H7 (cell line): ENCODE results near the gene ZBED4. TPM values are rescaled to one million over a fixed set of nuclear protein-coding genes. Genes with fewer than 3 reads are reported as not detected.
"Not testable (repeated sequence)": the region's sequence is repeated elsewhere in the genome, so short reads cannot be mapped to it uniquely, and the experiment has no call there.

Source experiments
- DNase-seq: peaks from one replicate; pipeline ENCODE4 v3.0.0; 2012
- H3K27me3 ChIP-seq: 2 replicates; pipeline ENCODE4 v1.6.0; 2011; ENCODE audit warnings: mild to moderate bottlenecking, low read length; ENCODE audit not compliant: control insufficient read depth, insufficient read depth
- H3K36me3 ChIP-seq: replicated peaks from 2 replicates; pipeline ENCODE4 v1.5.1; 2011; ENCODE audit warnings: low read length; ENCODE audit not compliant: control insufficient read depth, insufficient read depth
- H3K4me3 ChIP-seq: 2 replicates; pipeline ENCODE4 v1.5.1; 2011; ENCODE audit warnings: low read depth, mild to moderate bottlenecking, control low read depth, low read length, moderate library complexity; ENCODE audit not compliant: insufficient read depth
- total RNA-seq: library from RNA; depleted of rRNA; stranded (reverse); fragments of >200 nt; shearing (Covaris generic); gene quantifications from 2 replicates; pipeline ENCODE4 v1.2.3, GENCODE V29; 2014

Gene ZBED4
- total RNA-seq, 1 experiment from 2014 or later = 23.1 TPM

DNA sequence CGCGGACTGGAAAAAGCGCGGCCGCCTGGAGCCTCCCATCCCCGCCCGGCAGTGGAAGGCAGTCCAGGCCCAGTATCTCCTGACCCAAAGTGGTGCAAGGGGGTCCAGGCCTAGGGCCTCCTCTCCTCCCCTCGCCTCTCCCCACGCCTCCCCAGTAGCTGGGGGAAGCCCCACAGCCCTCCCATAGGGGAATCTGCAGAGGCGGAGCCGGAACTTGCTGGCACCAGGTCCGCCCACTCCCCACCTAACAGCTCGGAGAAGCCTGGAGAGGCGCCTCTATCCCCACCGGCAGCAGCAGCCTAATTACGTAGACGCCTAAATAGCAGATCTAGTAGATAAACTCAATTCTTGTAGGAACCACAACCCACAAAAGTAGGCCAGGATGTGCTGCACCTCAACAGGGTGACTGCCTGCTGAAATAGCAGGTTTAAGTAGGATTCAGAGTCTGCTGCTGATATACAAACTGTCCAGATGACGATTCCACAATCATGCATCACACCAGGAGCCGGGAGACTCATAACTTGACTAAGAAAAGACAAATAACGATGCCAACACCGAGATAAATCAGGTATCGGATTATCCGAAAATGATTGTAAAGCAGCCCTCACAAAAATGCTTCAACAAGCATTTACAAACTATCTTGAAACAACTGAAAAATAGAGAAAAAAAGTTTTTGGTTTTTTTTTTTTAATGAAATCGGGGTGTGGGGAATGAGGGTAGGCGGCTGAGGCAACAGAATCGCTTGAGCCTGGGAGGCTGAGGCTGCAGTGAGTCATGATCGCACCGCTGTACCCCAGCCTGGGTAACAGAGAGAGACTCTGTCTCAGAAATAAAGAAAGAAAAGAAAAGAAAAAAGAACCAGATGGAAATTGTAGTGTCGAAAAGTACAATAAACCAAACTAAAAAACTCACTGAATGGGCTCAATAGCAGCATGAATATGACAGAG is 14.6 kb upstream of the ZBED4 start:
- DNase-seq = peak; percentile 86
- H3K4me3 ChIP-seq = peak overlapping the region; percentile 32
- no peaks in the 10 kb centered on the region; the same call in 1 of the 2 replicates for H3K27me3 ChIP-seq
- no peaks in the 10 kb centered on the region for H3K36me3 ChIP-seq

DNA sequence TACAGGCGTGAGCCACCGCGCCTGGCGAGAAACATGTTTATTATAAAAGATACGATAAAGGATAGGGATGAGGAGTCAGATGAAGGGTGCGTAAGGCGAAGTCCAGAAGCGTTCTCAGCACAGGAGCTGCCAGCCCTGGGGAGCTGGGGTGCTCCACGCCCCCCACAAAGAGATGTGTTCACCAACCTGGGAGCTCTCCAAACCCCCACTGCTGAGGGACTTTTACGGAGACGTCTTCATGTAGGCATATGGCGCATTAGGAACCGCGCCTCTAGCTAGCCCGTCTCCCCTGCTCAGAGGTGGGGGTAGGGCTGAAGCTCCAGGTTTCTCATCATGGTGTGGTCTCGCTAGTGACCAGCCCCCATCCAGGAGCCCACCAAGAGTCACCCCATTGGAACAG is 8.4 kb upstream of the ZBED4 start:
- no peak for DNase-seq
- no peak overlapping the region for H3K4me3 ChIP-seq
- H3K27me3 ChIP-seq = peaks cover 48% of the 10 kb centered on the region
- H3K36me3 ChIP-seq = no peaks in the 10 kb centered on the region

GRCh38 chr22:49845666-49846459 is 7.8 kb upstream of the ZBED4 start:
- Histone ChIP-seq H3K4me3 (no peak overlapping the region), H3K36me3 (no peaks in the 10 kb centered on the region), H3K27me3 (peaks cover 54% of the 10 kb centered on the region)
- DNase-seq = no peak

GRCh38 chr22:49847751-49848689 is 5.6 kb upstream of the ZBED4 start:
- Histone ChIP-seq H3K27me3 (peaks cover 74% of the 10 kb centered on the region), H3K4me3 (peak overlapping the region; percentile 48), H3K36me3 (no peaks in the 10 kb centered on the region)
- peak; percentile 80 for DNase-seq

GRCh38 chr22:49848690-49849160 is 4.9 kb upstream of the ZBED4 start:
- H3K36me3 ChIP-seq = no peaks in the 10 kb centered on the region
- DNase-seq = peak; percentile 70
- peaks cover 75% of the 10 kb centered on the region for H3K27me3 ChIP-seq
- peak overlapping the region; percentile 48 for H3K4me3 ChIP-seq

GRCh38 chr22:49849161-49850020 is 4.3 kb upstream of the ZBED4 start:
- peaks cover 75% of the 10 kb centered on the region for H3K27me3 ChIP-seq
- no peaks in the 10 kb centered on the region for H3K36me3 ChIP-seq
- H3K4me3 ChIP-seq = peak overlapping the region; percentile 48
- DNase-seq = peak; percentile 81

- Histone ChIP-seq H3K4me3 (peak overlapping the region; percentile 48), H3K27me3 (peaks cover 73% of the 10 kb centered on the region), H3K36me3 (no peaks in the 10 kb centered on the region)
- DNase-seq = peak; percentile 52
These were observed 3.4 kb upstream of the ZBED4 start for GRCh38 chr22:49850021-49850911.

DNA sequence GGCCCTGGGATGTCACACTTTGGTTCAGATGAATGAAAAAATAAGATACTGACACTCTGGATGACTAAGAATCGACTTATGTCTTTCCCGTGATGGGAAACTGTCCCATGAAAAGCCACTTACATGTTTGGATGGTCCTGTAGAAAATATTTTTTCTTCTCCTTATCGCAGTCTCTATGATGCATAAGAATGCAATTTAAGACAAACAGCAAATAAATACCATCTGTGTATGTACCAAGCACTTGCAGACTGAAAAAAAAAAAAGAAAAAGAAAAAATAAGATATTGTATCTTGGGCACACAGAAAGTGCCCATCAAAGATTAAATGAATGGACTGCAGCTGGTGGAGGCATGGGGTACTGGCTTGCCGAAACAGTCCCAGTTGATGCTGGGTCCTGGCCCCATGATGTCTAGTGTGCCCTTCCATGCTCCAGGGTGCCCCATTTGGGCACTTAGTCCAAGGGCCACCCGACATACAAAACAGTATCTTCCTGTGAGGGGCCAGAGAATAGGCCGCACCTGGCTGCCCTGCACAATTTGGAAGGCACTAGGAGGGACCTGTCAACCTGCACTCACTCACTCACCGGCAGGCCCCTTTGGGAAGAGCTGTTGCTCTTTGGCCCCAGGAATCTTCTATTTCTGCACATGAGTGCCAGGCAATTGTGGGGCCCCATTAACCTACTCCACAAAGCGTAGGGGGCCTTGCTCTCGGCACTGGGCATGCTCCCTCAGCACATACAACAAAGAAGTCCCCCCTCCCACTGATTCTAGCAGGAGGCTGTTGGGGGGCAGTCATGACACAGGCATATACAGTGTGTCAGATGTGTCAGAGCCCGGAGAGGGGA is 2.5 kb upstream of the ZBED4 start:
- Histone ChIP-seq H3K27me3 (peaks cover 67% of the 10 kb centered on the region), H3K36me3 (no peaks in the 10 kb centered on the region), H3K4me3 (no peak overlapping the region)
- DNase-seq = no peak

DNA sequence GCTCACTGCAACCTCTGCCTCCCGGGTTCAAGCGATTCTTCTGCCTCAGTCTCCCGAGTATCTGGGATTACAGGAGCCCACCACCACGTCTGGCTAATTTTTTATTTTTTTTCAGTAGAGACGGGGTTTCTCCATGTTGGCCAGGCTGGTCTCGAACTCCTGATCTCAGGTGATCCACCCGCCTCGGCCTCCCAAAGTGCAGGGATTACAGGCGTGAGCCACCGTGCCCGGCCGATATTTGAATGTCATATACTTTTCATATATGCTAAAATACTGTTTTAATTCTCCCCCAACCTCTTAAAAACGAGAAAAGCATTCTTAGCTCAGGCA is 1.1 kb upstream of the ZBED4 start:
- peak overlapping the region; percentile 85 for H3K4me3 ChIP-seq
- H3K27me3 ChIP-seq = peaks cover 55% of the 10 kb centered on the region
- DNase-seq, H3K36me3 ChIP-seq: not testable (repeated sequence)

DNA sequence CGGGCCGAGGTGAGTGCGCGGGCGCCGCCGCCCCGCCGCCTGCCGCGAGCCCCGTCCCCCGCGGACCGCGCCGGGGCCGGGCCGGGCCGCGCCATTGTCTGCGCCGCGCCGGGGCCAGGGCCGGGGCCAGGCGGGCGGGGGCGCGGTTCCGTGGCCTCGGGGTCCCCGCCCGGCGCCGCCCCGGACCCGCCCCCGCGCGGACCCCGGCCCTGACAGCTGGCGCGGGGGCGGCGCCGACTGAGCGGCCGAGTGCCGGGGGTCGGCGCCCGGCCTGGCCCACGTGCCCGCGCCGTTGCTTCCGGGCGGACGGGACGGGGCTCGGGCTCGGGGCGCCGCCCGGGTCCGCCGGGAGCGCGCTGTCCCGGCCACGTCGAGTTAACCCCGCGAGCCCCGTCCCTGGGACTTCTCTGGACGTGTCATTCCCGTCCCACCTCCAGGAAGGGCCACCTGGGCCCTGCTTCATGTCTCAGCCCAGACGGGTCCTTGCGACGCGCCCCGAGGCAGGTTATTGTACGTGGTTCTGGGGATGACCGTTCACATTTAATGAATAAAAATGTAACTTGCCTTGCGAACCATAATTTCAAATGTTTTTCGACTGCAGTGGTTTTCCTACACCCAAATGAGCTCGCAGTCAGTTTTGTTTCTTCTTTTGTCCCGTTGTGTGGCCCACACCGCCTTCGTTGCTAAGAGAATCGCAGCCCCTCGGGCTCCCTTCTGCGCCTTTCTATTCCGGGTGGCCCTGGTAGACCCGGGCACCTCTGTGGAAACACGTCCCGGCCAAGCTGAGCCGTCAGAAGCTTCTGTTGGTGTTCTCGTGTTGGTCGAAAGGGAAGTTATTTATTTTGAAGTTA is 562 bp downstream of the ZBED4 start:
- DNase-seq = peak; percentile 89

GRCh38 chr22:49855251-49855911 is 1.7 kb downstream of the ZBED4 start:
- H3K4me3 ChIP-seq = no peak overlapping the region
- DNase-seq = peak; percentile 30
- no peaks in the 10 kb centered on the region for H3K36me3 ChIP-seq
- peaks cover 26% of the 10 kb centered on the region for H3K27me3 ChIP-seq

More for the DNA sequence above, 562 bp downstream of the ZBED4 start:
- Histone ChIP-seq H3K36me3 (no peaks in the 10 kb centered on the region), H3K27me3 (peaks cover 38% of the 10 kb centered on the region), H3K4me3 (peak overlapping the region; percentile 76)
